Measurements from ENCODE around the gene ABCB11.

The ABCB11 gene

DNA sequence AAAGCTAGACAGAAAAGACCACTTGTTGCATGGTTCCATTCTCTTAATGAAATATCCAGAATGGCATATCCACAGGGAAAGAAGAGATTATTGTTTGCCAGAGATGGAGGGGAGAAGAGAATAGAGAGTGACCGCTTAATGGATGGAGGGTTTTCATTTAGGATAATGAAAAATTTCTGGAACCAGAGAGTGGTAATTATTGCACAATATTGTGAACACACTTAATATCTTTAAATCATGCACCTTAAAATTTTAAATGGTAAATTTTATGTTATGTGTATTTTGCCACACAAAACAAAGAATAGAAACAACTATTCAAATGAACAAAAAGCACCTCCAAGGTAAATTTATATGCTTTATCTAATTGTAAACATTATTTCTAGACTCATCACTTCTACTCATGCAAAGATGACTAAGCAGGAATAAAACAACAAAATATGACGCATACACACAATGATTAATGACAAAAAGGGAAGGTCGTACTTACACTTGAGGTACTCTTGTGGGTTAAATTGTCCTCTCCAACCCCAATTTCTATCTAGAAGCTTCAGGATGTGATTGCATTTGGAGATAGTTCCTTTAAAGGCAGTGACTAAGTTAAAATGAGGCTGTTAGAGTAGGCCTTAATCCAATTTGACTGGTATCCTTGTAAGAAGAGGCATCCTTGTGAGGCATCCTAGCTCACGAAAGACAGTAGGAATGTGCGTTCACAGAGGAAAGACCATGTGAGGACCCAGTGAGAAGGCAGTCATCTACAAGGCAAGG, 19.5 kb upstream of the ABCB11 start:
- no peak for TF ChIP-seq GATA1 (IDR thresholded peaks at IDR 0.05; ENCODE audit: low read depth, low read length)
- TF ChIP-seq POLR2A (IDR thresholded peaks at IDR 0.05; ENCODE audit: low read length), result no peak
- DNase-seq, result peak; percentile 36 to 58

DNA sequence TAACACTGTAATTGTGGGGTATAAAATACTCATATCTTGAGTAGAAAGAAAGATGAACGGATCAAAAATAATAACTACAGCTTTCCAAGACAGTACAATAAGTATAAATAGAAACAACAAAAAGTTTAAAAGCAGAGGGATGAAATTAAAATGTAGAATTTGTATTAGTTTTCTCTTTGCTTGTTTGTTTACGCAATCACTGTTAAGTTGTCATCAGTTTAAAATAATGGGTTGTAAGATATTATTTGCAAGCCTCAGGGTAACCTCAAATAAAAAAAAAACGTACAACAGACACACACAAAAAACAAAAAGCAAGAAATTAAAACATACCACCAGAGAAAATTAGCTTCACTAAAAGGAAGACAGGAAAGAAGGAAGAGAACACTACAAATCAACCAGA, 18.0 kb upstream of the ABCB11 start:
- no peak for TF ChIP-seq POLR2A (IDR thresholded peaks at IDR 0.05; ENCODE audit: low read length)
- no peak for TF ChIP-seq GATA1 (IDR thresholded peaks at IDR 0.05; ENCODE audit: low read depth, low read length)
- DNase-seq, result no peak

DNA sequence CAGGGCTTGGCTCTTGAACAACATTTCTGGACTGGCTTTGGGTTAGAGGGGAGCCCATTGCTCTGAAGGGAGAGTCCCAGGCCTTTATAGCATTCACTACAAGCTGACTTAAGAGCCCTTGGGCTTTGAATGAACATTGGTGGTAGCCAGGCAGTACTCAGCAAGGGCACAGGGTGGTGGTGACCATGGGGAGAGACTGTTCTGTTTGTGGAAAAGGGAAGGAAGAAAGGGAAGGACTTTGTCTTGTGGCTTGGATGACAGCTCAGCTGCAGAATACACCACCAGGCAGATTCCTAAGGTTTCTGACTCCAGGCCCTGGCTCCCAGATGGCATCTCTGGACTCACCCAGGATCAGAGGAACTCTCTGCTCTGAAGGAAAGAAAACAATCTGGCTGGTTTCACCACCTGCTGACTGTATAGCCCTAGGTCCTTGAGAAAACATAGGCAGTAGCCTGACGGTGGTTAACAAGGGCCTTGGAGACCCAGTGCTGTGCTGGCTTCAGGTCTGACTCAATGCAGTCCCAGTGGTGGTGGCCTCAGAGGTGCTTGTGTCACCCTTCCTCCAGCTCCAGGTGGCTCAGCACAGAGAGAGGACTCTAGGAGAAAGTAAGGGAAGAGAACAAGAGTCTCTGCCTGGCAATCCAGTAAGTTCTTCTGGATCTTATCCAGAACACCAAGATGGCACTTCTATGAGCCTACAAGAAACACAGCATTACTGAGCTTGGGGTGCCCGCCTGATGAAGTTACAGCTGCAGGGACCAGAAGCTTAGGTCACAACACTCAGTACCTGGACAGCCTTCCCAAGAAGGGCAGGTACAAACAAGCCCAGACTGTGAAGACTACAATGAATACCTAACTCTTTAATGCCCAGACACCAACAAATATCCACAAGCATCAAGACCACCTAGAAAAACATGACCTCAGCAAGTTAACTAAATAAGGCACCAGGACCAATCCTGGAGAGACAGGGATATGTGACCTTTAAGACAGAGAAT, 16.4 kb upstream of the ABCB11 start:
- no peak for DNase-seq
- TF ChIP-seq GATA1 (IDR thresholded peaks at IDR 0.05; ENCODE audit: low read depth, low read length) (no peak), POLR2A (IDR thresholded peaks at IDR 0.05; ENCODE audit: low read length) (no peak)

DNA sequence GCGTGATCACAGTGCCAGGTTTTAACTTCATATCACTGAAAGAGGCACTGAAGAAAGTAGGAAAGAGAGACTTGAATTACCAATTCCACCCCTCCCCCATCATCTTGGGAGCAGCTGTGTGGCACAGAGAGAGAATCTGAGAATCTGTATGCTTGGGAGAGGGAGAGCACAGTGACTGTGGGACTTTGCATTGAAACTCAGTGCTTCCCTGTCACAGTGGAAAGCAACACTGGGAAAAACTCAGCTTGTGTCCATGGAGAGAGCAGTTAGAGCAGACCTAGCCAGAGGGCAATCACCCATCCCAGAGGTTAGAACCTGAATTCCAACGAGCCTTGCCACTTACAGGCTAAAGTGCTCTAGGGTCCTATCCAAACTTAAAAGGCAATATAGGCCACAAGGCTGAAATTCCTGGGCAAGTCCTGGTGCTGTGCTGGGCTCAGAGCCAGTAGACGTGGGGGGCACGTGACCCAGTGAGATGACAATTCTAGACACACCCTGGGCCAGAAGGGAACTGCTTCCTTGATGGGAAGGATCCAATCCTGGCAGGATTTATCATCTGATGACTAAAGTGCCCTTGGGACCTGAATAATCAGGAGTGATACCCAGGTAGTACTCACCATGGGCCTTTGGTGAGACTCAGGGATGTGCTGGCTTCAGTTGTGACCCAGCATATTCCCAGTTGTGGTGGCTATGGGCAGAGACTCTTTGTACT, 15.5 kb upstream of the ABCB11 start:
- DNase-seq, result no peak
- TF ChIP-seq POLR2A (IDR thresholded peaks at IDR 0.05; ENCODE audit: low read length) (no peak), GATA1 (IDR thresholded peaks at IDR 0.05; ENCODE audit: low read depth, low read length) (no peak)

DNA sequence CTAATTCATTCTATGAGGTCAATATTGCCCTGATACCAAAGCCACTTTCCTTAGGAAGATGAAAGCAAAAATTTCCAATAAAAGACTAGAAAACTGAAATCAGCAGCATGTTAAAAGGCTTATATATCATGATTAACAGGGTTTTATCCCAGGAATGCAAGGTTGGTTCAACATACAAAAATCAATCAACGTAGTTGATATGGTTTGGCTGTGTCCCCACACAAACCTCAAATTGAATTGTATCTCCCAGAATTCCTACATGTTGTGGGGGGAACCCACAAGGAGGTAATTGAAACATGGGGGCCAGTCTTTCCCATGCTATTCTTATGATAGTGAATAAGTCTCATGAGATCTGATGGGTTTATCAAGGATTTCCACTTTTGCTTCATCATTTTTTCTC, 11.7 kb upstream of the ABCB11 start:
- no peak for TF ChIP-seq POLR2A (IDR thresholded peaks at IDR 0.05; ENCODE audit: low read length)
- TF ChIP-seq GATA1 (IDR thresholded peaks at IDR 0.05; ENCODE audit: low read depth, low read length), result no peak
- peak in 1 of 2 experiments; percentile 24 for DNase-seq

DNA sequence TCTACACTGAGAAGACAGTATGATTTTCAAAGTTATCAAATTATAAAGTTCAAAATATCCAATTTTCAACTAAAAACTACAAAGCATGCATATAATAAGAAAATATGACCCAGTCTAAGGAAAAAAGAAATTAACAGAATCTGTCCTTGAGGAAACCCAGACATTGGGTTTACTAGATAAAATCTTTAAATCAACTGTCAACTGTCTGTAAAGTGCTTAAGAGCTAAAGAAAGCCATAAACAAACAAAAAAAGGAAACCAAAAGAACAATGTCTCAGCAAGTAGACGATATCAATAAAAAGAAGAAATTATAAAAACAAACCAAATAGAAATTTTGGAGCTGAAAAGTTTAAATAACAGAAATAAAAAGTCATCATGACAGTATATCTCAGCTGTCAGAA, 10.5 kb upstream of the ABCB11 start:
- DNase-seq, result no peak
- TF ChIP-seq GATA1 (IDR thresholded peaks at IDR 0.05; ENCODE audit: low read depth, low read length) (no peak), POLR2A (IDR thresholded peaks at IDR 0.05; ENCODE audit: low read length) (no peak)

DNA sequence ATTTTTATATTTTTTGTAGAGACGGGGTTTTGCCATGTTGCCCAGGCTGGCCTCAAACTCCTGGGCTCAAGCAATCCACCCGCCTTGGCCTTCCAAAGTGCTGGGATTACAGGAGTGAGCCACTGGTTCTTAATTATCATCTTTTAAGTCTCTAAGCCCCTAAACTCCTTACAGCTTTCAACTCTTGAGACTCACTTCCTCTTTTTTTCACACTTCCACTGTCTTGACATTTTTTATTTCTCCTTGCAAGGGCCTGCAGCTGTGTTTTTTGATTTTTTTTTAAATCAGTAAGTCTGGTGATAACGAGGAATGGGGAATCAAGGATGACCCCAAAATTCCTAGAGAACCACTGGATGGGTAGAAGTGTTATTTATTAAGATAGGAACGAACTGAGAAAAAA, 8.6 kb upstream of the ABCB11 start:
- no peak for DNase-seq
- TF ChIP-seq GATA1 (IDR thresholded peaks at IDR 0.05; ENCODE audit: low read depth, low read length), result no peak
- no peak for TF ChIP-seq POLR2A (IDR thresholded peaks at IDR 0.05; ENCODE audit: low read length)

DNA sequence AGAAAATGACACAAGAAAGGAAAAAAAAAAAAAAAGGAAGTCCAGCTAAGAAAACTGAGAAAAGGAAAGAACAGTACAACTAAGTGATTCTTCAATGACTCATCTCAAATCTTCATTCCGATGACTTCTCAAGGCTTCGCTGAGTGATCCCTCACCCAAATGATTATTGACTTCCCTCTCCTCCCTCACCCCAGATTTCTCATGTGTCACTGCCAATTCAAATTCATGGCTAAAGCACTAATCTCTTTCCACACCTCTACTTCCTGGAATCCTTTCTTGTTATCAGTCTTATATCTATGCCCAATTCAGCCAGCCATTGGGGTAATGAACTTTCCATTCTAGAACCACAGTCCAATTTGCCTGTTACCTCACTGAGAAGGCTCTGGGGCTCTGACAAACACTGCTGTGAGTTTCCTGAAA, 7.2 kb upstream of the ABCB11 start:
- DNase-seq, result peak in 1 of 2 experiments; percentile 22

DNA sequence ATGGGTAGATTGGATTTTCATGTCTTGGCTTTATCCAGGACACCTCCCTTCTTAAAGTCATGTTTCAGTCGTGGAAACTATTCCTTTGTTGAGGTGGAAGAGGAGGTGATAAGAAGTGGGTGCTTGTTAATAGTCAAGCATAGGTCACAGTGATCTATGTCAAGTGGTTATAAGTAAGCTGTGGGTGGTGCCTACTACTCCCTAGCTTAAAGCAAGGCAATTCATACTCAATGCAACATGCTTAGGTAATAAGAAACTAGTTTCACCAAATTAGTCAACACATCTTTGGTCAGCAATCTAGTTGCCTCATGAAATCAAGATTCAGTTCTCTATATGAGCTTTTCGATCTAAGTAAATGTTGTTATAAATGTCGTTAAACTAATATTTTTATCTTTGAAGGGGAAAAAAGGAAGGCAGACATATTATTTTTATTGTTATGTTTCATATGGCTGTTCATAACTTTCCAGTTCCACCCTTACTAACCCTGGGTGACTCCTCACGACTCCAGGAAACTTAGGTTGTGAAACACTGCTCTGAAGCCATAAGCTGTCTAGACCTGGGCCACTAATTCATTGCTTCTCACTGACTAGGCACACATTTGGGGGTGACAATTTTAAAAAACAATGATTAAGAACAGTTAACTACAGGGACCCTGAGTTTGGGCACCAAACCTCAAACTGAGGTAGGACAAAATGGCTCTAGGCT, 5.8 kb upstream of the ABCB11 start:
- TF ChIP-seq POLR2A (IDR thresholded peaks at IDR 0.05; ENCODE audit: low read length) (no peak), GATA1 (IDR thresholded peaks at IDR 0.05; ENCODE audit: low read depth, low read length) (no peak)
- no peak for DNase-seq

More for the DNA sequence above, 7.2 kb upstream of the ABCB11 start:
- TF ChIP-seq POLR2A (IDR thresholded peaks at IDR 0.05; ENCODE audit: low read length), result no peak
- no peak for TF ChIP-seq GATA1 (IDR thresholded peaks at IDR 0.05; ENCODE audit: low read depth, low read length)

DNA sequence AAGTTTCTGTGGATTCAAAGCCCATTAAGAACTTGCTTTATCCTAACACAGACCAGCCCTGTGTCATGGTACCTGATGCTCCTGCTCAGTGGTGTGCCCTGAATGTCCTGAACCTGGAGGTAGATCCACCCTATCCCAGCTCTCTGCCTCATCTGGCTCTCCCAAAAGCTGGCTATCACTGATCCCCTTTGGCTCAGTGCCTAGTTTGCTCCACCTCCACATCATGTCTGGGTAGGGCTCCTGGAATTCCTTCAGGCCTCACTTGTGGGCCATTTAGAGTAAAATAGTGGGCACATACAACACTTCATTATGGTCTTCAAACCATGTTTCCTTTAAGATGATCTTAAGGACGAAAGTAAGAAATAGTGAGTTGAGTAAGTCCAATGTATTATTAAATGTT, 4.8 kb upstream of the ABCB11 start:
- TF ChIP-seq GATA1 (IDR thresholded peaks at IDR 0.05; ENCODE audit: low read depth, low read length) (no peak), POLR2A (IDR thresholded peaks at IDR 0.05; ENCODE audit: low read length) (no peak)
- DNase-seq, result no peak

DNA sequence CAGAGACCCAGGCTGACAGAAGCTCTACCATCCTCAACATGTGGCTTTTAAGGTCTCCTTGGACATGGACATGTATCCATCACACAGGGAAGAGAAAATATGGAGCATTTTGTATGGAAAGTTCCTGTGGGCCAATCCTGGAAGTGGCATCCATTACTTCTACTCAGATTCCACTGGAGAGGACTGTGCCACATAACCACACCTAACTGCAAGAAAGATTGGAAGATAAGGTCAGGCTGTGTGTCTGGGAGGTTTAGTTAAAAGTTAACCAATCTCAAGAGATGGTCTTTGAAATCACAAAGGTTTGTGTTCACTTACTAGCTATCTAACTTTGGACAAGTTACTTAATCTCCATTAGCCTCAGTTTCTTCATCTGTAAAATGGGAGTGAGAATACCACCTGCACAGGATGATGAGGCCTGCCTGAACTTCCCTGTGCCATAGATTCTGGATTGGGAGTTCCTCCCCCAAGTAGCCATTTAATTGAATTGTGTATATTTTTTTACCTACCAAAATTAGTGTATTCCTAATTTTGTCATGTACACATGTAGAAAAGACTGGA, 3.9 kb upstream of the ABCB11 start:
- no peak for DNase-seq
- TF ChIP-seq GATA1 (IDR thresholded peaks at IDR 0.05; ENCODE audit: low read depth, low read length) (no peak), POLR2A (IDR thresholded peaks at IDR 0.05; ENCODE audit: low read length) (no peak)

DNA sequence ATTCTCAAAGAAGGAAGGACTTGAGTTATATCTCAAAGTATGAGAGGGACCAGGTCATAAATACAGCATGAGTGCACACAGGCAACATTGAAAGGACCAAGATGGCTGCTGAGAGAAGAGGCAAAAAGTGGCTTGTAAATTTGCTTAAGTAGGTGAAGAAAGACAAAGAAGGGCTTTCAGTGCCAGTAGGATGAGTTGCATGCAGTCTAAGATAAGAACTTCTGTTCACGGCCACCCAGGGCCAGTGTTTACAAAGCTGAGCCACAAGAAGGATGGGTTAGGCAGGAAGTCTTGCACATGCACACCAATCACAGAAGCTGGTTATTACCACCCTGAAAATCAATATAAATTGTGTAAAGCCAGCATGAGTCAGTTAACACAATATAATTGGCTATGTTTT, 3.1 kb upstream of the ABCB11 start:
- peak; percentile 48 to 78 for DNase-seq
- TF ChIP-seq POLR2A (IDR thresholded peaks at IDR 0.05; ENCODE audit: low read length) (no peak), GATA1 (IDR thresholded peaks at IDR 0.05; ENCODE audit: low read depth, low read length) (no peak)

DNA sequence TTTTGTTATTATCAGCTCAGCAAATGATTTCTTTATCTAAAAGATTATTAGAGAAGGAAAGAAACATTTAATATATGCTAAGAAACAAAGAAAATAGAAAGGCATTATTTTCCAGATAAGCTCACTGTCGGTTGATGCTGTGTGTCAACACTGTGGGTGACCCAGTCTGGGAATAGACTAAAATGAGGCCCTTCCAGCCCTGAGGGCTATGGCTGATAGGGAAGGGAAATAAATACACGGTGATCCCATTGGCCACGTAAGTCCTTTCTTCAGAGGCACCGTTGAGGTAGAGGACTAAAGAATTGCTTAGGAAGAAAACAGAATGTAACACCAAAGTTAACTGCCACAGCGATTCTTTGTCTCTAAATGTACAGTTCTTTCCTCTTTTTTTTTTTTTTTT, 1.8 kb downstream of the ABCB11 start:
- TF ChIP-seq POLR2A (IDR thresholded peaks at IDR 0.05; ENCODE audit: low read length) (no peak), GATA1 (IDR thresholded peaks at IDR 0.05; ENCODE audit: low read depth, low read length) (no peak)

More for the DNA sequence above, 1.8 kb downstream of the ABCB11 start:
- no peak for DNase-seq

Measured in erythroblast (primary cell).